A549 (cell line): ENCODE data around the gene GCDH. TPM values are rescaled to one million over a fixed set of nuclear protein-coding genes. Genes with fewer than 3 reads are reported as not detected.

Source experiments
- ATAC-seq, 2 experiments: fragments of 200-7000 bp in 1 of 2; fragments of >200 bp in 1 of 2; cut with Nextera tagmentation in 1 of 2; cut with Tn5 transposase in 1 of 2; 3 replicates each; pipeline versions ENCODE4 v1.8.0 to v1.9.1; 2018 to 2020; ENCODE audit warnings: mild to moderate bottlenecking in 1 of 2, moderate library complexity in 1 of 2
- CTCF ChIA-PET: fragments of 300-600 bp; sonication (Branson Sonifier 250); formaldehyde crosslinking; extraction: SDS; loops from one replicate; lab custom pipeline; 2021; ENCODE audit warnings: antibody characterized with exemption, inconsistent platforms; lab: Yijun Ruan, JAX
- POLR2A ChIA-PET: fragments of 350-600 bp; formaldehyde crosslinking; extraction: SDS; loops from one replicate; lab custom pipeline; 2021; ENCODE audit warnings: antibody characterized with exemption, inconsistent platforms; lab: Yijun Ruan, JAX
- DNase-seq, 2 experiments: peaks; one replicate each; pipeline versions ENCODE4 v3.0.0 to v3.0.0-alpha.2; 2011 to 2016; ENCODE audit warnings: low read depth in 1 of 2, low spot score in 1 of 2
- FAIRE-seq: peaks from 2 replicates; lab custom pipeline; 2011; peaks lifted over from hg19 to GRCh38; lab: Jason Lieb, UNC
- H3K27ac ChIP-seq, 2 experiments: fragments of >200 bp; sonication (Bioruptor Twin); formaldehyde crosslinking; 3 replicates each; pipeline ENCODE4 v1.5.1; 2016 to 2017
- H3K4me1 ChIP-seq: fragments of >200 bp; sonication (Bioruptor Twin); formaldehyde crosslinking; 3 replicates; pipeline ENCODE4 v1.6.1; 2016
- H3K4me2 ChIP-seq: fragments of >200 bp; sonication (Bioruptor Twin); formaldehyde crosslinking; 3 replicates; pipeline ENCODE4 v1.6.1; 2016
- H3K4me3 ChIP-seq: fragments of >200 bp; sonication (Bioruptor Twin); formaldehyde crosslinking; 3 replicates; pipeline ENCODE4 v1.5.1; 2016
- H3K9me3 ChIP-seq: fragments of >200 bp; sonication (Bioruptor Twin); formaldehyde crosslinking; 3 replicates; pipeline ENCODE4 v1.6.1; 2016
- BHLHE40 ChIP-seq: IDR thresholded peaks from 2 replicates; pipeline ENCODE4 v1.6.1; 2012; ENCODE audit warnings: low read depth, low read length, inconsistent platforms
- CBX8 ChIP-seq: fragments of 200-600 bp; sonication (generic); IDR thresholded peaks from 2 replicates; pipeline ENCODE4 v1.6.1; 2016
- CHD2 ChIP-seq: fragments of 150-350 bp; IDR thresholded peaks from 2 replicates; pipeline ENCODE4 v1.6.1; 2014; ENCODE audit warnings: low read length; ENCODE audit not compliant: partially characterized antibody
- EHMT2 ChIP-seq: fragments of 200-600 bp; sonication (generic); IDR thresholded peaks from 2 replicates; pipeline ENCODE4 v1.6.1; 2016; ENCODE audit warnings: antibody characterized with exemption, low read depth, mild to moderate bottlenecking, moderate library complexity
- FOSB ChIP-seq: fragments of 250-450 bp; sonication (Bioruptor Pico); IDR thresholded peaks from 2 replicates; pipeline ENCODE4 v1.5.0; 2020; ENCODE audit warnings: mild to moderate bottlenecking, moderate library complexity
- HOXA7 ChIP-seq: fragments of 250-450 bp; sonication (Bioruptor Pico); IDR thresholded peaks from 2 replicates; pipeline ENCODE4 v1.5.0; 2020; ENCODE audit warnings: mild to moderate bottlenecking, moderate library complexity
- JUN ChIP-seq, 2 experiments: fragments of >200 bp; sonication (Bioruptor Twin); formaldehyde crosslinking; IDR thresholded peaks; 2 replicates in 1 of 2; 3 replicates in 1 of 2; pipeline ENCODE4 v1.6.1; 2016 to 2017
- NFE2L2 ChIP-seq: fragments of 150-350 bp; conservative IDR thresholded peaks from 2 replicates; pipeline ENCODE4 v1.6.1; 2014; ENCODE audit warnings: low read length
- POLR2A ChIP-seq: IDR thresholded peaks from 2 replicates; pipeline ENCODE4 v1.6.1; 2012; ENCODE audit warnings: mild to moderate bottlenecking, low read length
- RAD21 ChIP-seq, 2 experiments: fragments of >200 bp in 1 of 2; sonication (Bioruptor Twin) in 1 of 2; formaldehyde crosslinking in 1 of 2; IDR thresholded peaks in 1 of 2; conservative IDR thresholded peaks in 1 of 2; 2 replicates in 1 of 2; 3 replicates in 1 of 2; pipeline ENCODE4 v1.6.1; 2012 to 2018; ENCODE audit warnings: inconsistent platforms in 1 of 2
- RFX5 ChIP-seq: fragments of 450-650 bp; IDR thresholded peaks from 2 replicates; pipeline ENCODE4 v1.7.1; 2014; ENCODE audit warnings: antibody characterized with exemption, mild to moderate bottlenecking, moderate library complexity
- TP53 ChIP-seq: fragments of 250-450 bp; sonication (Bioruptor Pico); IDR thresholded peaks from 2 replicates; pipeline ENCODE4 v1.5.0; 2021; ENCODE audit warnings: mild to moderate bottlenecking, moderate library complexity
- WGBS: methylation state at CpG from one replicate; pipeline ENCODE4 v1.1.6; 2017; ENCODE audit errors: missing lambda C conversion rate; 5-methylcytosine and 5-hydroxymethylcytosine counted together
- polyA plus RNA-seq, 4 experiments: library from polyadenylated mRNA; depleted of rRNA in 3 of 4; stranded (reverse); fragments of >200 nt; fragmentation: RNase III in 1 of 4; extraction: RNeasy Plus Mini Kit Qiagen cat#74134 plus additional on column Dnase treatment in 1 of 4; gene quantifications; 2 replicates in 3 of 4; 3 replicates in 1 of 4; pipeline ENCODE4 v1.2.3, GENCODE V29; 2011 to 2017
- TF ChIP-seq, protein P1 (sequence below): fragments of 450-650 bp; IDR thresholded peaks from 2 replicates; pipeline ENCODE4 v1.6.1; 2014; ENCODE audit warnings: antibody characterized with exemption
- TF ChIP-seq, protein P2 (sequence below): fragments of >200 bp; sonication (Bioruptor Twin); formaldehyde crosslinking; IDR thresholded peaks from 3 replicates; pipeline ENCODE4 v1.6.1; 2016
- TF ChIP-seq, protein P3 (sequence below): IDR thresholded peaks from 2 replicates; pipeline ENCODE4 v1.6.1; 2012
- TF ChIP-seq, protein P4 (sequence below): fragments of >200 bp; sonication (Bioruptor Twin); formaldehyde crosslinking; IDR thresholded peaks from 3 replicates; pipeline ENCODE4 v1.5.1; 2016
- TF ChIP-seq, protein P5 (sequence below): fragments of 150-350 bp; IDR thresholded peaks from 2 replicates; pipeline ENCODE4 v1.6.1; 2014; ENCODE audit warnings: low read depth, mild to moderate bottlenecking, low read length
- TF ChIP-seq, protein P6 (sequence below): IDR thresholded peaks from 2 replicates; pipeline ENCODE4 v1.6.1; 2012
- TF ChIP-seq, protein P7 (sequence below): fragments of 200-600 bp; sonication (generic); IDR thresholded peaks from 2 replicates; pipeline ENCODE4 v1.6.1; 2016; ENCODE audit warnings: antibody characterized with exemption, mild to moderate bottlenecking, moderate library complexity
- TF ChIP-seq, protein P8 (sequence below): fragments of 250-450 bp; sonication (Bioruptor Pico); IDR thresholded peaks from 2 replicates; pipeline ENCODE4 v1.5.0; 2021; ENCODE audit warnings: mild to moderate bottlenecking, moderate library complexity, borderline replicate concordance

GCDH gene
- polyA plus RNA-seq, 2 of the 4 experiments (the other 2 are of a cell fraction), result 8.8 to 15.2 TPM

DNA sequence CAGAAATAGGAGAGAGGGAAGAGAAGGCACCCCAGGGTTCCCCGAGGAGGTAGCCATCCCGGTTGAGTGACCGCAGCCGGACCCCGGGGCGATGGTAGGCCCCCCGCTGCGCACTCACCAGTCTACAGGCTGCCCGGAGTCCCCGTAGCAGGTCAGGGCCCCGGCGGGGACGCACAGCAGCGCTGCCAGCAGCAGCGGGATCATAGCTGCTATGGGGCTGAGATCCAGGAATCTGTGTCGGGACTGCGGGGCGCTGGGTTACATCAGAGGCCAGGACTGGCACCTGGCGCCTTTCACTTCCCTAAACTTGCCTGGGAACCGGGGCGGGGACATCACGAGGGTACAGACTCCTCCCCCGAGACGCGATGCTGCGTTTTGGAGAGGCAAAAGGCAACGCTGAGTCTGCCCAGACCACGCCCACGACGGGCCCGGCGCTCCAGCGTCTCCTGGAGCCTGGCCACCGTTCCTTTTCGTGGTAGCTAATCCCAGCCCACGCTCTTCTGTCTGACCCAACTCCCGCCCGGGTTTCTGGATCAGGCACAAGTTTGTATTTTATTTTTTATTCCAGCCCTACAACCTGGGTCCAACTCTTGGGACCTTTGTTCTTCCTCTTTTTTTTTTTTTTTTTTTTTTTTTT, 9.7 kb upstream of the GCDH start, which contains the start of gene DNASE2:
Gene DNASE2, minus strand, starts transcription at position 278 of the 637 bp plus-strand sequence. Its CDS starts 74 bp downstream, at position 204.
- H3K4me2 ChIP-seq, result peak within 1 kb of the TSS; percentile 95
- ChIA-PET CTCF (interaction anchor here (0.8 to 2.1 kb wide), 7 partner anchors 9 to 116 kb away, joined by 3 to 8 read pairs (median 3); partner anchors contain the start of gene GCDH), POLR2A (interaction anchor here (0.6 to 1.6 kb wide), 5 partner anchors 8 to 89 kb away, joined by 3 to 8 read pairs (median 3); partner anchors contain the start of genes FARSA, GCDH, JUNB and SYCE2)
- TF ChIP-seq RFX5 (peak; percentile 62), CHD2 (no peak), BHLHE40 (no peak), CBX8 (no peak), JUN (IDR thresholded peaks at IDR 0.05) (no peak), POLR2A (peak; percentile 65), HOXA7 (CRISPR knock-in tag) (no peak)
- TF ChIP-seq, protein P1, sequence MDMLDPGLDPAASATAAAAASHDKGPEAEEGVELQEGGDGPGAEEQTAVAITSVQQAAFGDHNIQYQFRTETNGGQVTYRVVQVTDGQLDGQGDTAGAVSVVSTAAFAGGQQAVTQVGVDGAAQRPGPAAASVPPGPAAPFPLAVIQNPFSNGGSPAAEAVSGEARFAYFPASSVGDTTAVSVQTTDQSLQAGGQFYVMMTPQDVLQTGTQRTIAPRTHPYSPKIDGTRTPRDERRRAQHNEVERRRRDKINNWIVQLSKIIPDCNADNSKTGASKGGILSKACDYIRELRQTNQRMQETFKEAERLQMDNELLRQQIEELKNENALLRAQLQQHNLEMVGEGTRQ, result no peak; the same call in 1 of the 2 replicates
- TF ChIP-seq, protein P2, sequence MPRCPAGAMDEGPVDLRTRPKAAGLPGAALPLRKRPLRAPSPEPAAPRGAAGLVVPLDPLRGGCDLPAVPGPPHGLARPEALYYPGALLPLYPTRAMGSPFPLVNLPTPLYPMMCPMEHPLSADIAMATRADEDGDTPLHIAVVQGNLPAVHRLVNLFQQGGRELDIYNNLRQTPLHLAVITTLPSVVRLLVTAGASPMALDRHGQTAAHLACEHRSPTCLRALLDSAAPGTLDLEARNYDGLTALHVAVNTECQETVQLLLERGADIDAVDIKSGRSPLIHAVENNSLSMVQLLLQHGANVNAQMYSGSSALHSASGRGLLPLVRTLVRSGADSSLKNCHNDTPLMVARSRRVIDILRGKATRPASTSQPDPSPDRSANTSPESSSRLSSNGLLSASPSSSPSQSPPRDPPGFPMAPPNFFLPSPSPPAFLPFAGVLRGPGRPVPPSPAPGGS, result 0 out of 3 replicates have a peak, but pooled peaks have one; percentile 50
- TF ChIP-seq, protein P3, sequence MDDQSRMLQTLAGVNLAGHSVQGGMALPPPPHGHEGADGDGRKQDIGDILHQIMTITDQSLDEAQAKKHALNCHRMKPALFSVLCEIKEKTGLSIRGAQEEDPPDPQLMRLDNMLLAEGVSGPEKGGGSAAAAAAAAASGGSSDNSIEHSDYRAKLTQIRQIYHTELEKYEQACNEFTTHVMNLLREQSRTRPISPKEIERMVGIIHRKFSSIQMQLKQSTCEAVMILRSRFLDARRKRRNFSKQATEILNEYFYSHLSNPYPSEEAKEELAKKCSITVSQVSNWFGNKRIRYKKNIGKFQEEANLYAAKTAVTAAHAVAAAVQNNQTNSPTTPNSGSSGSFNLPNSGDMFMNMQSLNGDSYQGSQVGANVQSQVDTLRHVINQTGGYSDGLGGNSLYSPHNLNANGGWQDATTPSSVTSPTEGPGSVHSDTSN, result 0 out of 2 replicates have a peak, but pooled peaks have one; percentile 21
- TF ChIP-seq, protein P4, sequence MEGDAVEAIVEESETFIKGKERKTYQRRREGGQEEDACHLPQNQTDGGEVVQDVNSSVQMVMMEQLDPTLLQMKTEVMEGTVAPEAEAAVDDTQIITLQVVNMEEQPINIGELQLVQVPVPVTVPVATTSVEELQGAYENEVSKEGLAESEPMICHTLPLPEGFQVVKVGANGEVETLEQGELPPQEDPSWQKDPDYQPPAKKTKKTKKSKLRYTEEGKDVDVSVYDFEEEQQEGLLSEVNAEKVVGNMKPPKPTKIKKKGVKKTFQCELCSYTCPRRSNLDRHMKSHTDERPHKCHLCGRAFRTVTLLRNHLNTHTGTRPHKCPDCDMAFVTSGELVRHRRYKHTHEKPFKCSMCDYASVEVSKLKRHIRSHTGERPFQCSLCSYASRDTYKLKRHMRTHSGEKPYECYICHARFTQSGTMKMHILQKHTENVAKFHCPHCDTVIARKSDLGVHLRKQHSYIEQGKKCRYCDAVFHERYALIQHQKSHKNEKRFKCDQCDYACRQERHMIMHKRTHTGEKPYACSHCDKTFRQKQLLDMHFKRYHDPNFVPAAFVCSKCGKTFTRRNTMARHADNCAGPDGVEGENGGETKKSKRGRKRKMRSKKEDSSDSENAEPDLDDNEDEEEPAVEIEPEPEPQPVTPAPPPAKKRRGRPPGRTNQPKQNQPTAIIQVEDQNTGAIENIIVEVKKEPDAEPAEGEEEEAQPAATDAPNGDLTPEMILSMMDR, result no peak
- TF ChIP-seq, protein P5, sequence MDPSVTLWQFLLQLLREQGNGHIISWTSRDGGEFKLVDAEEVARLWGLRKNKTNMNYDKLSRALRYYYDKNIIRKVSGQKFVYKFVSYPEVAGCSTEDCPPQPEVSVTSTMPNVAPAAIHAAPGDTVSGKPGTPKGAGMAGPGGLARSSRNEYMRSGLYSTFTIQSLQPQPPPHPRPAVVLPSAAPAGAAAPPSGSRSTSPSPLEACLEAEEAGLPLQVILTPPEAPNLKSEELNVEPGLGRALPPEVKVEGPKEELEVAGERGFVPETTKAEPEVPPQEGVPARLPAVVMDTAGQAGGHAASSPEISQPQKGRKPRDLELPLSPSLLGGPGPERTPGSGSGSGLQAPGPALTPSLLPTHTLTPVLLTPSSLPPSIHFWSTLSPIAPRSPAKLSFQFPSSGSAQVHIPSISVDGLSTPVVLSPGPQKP, result no peak
- TF ChIP-seq, protein P6, sequence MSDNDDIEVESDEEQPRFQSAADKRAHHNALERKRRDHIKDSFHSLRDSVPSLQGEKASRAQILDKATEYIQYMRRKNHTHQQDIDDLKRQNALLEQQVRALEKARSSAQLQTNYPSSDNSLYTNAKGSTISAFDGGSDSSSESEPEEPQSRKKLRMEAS, result peak; percentile 48; the same call in 1 of the 2 replicates
- H3K27ac ChIP-seq, result peak within 1 kb of the TSS; percentile 91 to 93
- H3K9me3 ChIP-seq, result peaks cover 9% of the 10 kb centered on the region; the same call in 2 of the 3 replicates
- H3K4me1 ChIP-seq, result no peaks in the 10 kb centered on the region
- H3K4me3 ChIP-seq, result peak within 1 kb of the TSS; percentile 89
- ATAC-seq (peak; percentile 88 to 90), FAIRE-seq (no peak), DNase-seq (peak; percentile 92 to 93)
- WGBS, result 0% methylated on average over 21 of the region's 38 CpGs

DNA sequence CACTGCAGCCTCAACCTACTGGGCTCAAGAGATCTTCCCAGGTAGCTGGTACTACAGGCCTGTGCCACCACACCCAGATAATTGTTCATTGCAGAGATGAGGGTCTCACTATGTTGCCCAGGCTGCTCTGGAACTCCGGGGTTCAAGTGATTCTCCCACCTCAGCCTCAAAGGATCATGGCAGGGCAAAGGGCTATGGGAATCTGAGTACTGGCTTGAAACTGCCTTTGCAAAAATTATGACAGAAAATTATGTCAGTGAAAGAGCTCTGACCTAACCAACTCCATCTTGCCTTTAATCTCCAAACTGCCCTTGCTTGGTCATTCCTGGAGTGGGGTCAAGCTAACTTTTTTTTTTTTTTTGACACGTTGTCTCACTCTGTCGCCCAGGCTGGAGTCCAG, 8.4 kb upstream of the GCDH start:
- Histone ChIP-seq H3K27ac (no peak overlapping the region), H3K9me3 (peaks cover 9% of the 10 kb centered on the region; the same call in 2 of the 3 replicates), H3K4me3 (no peak overlapping the region), H3K4me1 (no peaks in the 10 kb centered on the region), H3K4me2 (no peak overlapping the region)
- CTCF ChIA-PET, result interaction anchor here (0.6 to 4.5 kb wide), 8 partner anchors 35 to 246 kb away, joined by 3 to 17 read pairs (median 4); no protein-coding TSS in a partner anchor
- FAIRE-seq, result no peak
- no peak for ATAC-seq
- DNase-seq, result no peak
- 83% methylated on average over 3 of the region's 3 CpGs for WGBS
- POLR2A ChIA-PET, result interaction anchor here (1.3 to 1.6 kb wide), 3 partner anchors 8 to 51 kb away, joined by 3 to 8 read pairs (median 5); partner anchors contain the start of genes FARSA and GCDH
- TF ChIP-seq TP53, result no peak
- no peak for TF ChIP-seq RAD21 (conservative IDR thresholded peaks at IDR 0.05 in 1 of 2, IDR thresholded peaks at IDR 0.05 in 1 of 2)
- TF ChIP-seq, protein P7, sequence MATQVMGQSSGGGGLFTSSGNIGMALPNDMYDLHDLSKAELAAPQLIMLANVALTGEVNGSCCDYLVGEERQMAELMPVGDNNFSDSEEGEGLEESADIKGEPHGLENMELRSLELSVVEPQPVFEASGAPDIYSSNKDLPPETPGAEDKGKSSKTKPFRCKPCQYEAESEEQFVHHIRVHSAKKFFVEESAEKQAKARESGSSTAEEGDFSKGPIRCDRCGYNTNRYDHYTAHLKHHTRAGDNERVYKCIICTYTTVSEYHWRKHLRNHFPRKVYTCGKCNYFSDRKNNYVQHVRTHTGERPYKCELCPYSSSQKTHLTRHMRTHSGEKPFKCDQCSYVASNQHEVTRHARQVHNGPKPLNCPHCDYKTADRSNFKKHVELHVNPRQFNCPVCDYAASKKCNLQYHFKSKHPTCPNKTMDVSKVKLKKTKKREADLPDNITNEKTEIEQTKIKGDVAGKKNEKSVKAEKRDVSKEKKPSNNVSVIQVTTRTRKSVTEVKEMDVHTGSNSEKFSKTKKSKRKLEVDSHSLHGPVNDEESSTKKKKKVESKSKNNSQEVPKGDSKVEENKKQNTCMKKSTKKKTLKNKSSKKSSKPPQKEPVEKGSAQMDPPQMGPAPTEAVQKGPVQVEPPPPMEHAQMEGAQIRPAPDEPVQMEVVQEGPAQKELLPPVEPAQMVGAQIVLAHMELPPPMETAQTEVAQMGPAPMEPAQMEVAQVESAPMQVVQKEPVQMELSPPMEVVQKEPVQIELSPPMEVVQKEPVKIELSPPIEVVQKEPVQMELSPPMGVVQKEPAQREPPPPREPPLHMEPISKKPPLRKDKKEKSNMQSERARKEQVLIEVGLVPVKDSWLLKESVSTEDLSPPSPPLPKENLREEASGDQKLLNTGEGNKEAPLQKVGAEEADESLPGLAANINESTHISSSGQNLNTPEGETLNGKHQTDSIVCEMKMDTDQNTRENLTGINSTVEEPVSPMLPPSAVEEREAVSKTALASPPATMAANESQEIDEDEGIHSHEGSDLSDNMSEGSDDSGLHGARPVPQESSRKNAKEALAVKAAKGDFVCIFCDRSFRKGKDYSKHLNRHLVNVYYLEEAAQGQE, result no peak
- TF ChIP-seq NFE2L2, result no peak
- TF ChIP-seq CBX8, result no peak
- TF ChIP-seq, protein P8, sequence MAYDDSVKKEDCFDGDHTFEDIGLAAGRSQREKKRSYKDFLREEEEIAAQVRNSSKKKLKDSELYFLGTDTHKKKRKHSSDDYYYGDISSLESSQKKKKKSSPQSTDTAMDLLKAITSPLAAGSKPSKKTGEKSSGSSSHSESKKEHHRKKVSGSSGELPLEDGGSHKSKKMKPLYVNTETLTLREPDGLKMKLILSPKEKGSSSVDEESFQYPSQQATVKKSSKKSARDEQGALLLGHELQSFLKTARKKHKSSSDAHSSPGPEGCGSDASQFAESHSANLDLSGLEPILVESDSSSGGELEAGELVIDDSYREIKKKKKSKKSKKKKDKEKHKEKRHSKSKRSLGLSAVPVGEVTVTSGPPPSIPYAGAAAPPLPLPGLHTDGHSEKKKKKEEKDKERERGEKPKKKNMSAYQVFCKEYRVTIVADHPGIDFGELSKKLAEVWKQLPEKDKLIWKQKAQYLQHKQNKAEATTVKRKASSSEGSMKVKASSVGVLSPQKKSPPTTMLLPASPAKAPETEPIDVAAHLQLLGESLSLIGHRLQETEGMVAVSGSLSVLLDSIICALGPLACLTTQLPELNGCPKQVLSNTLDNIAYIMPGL (CRISPR knock-in tag), result no peak
- no peak for TF ChIP-seq FOSB
- TF ChIP-seq, protein P5, result no peak
- TF ChIP-seq CHD2, result no peak
- no peak for TF ChIP-seq EHMT2
- TF ChIP-seq RFX5, result no peak
